ENCODE results near the gene SEC14L1.
"Not testable (repeated sequence)": the region's sequence is repeated elsewhere in the genome, so short reads cannot be mapped to it uniquely, and the experiment has no call there.

Gene SEC14L1

GRCh38 chr17:77245162-77245926 is 104.6 kb downstream of the SEC14L1 start:
- no peak for FAIRE-seq

GRCh38 chr17:77246110-77247047 is 105.6 kb downstream of the SEC14L1 start:
- FAIRE-seq = no peak

GRCh38 chr17:77247048-77247541 is 106.3 kb downstream of the SEC14L1 start:
- FAIRE-seq = no peak

GRCh38 chr17:77247609-77248008 is 106.8 kb downstream of the SEC14L1 start:
- FAIRE-seq = no peak

- FAIRE-seq = no peak
Measured at GRCh38 chr17:77248216-77249114, 107.7 kb downstream of the SEC14L1 start.

GRCh38 chr17:77251622-77252183 is 110.9 kb downstream of the SEC14L1 start:
- FAIRE-seq = no peak

GRCh38 chr17:77252306-77252705 is 111.5 kb downstream of the SEC14L1 start:
- not testable (repeated sequence) for FAIRE-seq

GRCh38 chr17:77253611-77254051 is 112.9 kb downstream of the SEC14L1 start:
- no peak for FAIRE-seq

GRCh38 chr17:77254951-77255825 is 114.4 kb downstream of the SEC14L1 start:
- FAIRE-seq = no peak

GRCh38 chr17:77255970-77256369 is 115.2 kb downstream of the SEC14L1 start:
- not testable (repeated sequence) for FAIRE-seq

GRCh38 chr17:77256710-77257109 is 115.9 kb downstream of the SEC14L1 start:
- no peak for FAIRE-seq

GRCh38 chr17:77257169-77257568 is 116.4 kb downstream of the SEC14L1 start:
- no peak for FAIRE-seq

GRCh38 chr17:77257596-77258458 is 117.1 kb downstream of the SEC14L1 start:
- no peak for FAIRE-seq

GRCh38 chr17:77258638-77259037 is 117.9 kb downstream of the SEC14L1 start:
- no peak for FAIRE-seq

- no peak for FAIRE-seq
Measured at GRCh38 chr17:77264617-77265230, 124.0 kb downstream of the SEC14L1 start.

GRCh38 chr17:77266213-77266612 is 125.4 kb downstream of the SEC14L1 start:
- no peak for FAIRE-seq

Measured in colon (tissue), 2 donors.